C4-2B (cell line): ENCODE data around the gene ZMAT5.
"Not testable (repeated sequence)": the region's sequence is repeated elsewhere in the genome, so short reads cannot be mapped to it uniquely, and the experiment has no call there.

Source experiments
- H3K27ac ChIP-seq: fragments of 450-650 bp; 2 replicates; pipeline ENCODE4 v1.5.1; 2017
- CTCF ChIP-seq: fragments of 450-650 bp; conservative IDR thresholded peaks from 2 replicates; pipeline ENCODE4 v1.5.1; 2017; ENCODE audit warnings: mild to moderate bottlenecking
- ZFX ChIP-seq: fragments of 450-650 bp; IDR thresholded peaks from 2 replicates; pipeline ENCODE4 v1.6.1; 2017

Gene ZMAT5

GRCh38 chr22:29762263-29762662 is 4.5 kb downstream of the ZMAT5 start:
- TF ChIP-seq ZFX (no peak), CTCF (no peak)
- no peak overlapping the region for H3K27ac ChIP-seq

GRCh38 chr22:29758959-29759358 is 7.8 kb downstream of the ZMAT5 start:
- TF ChIP-seq ZFX (no peak), CTCF (no peak)
- no peak overlapping the region for H3K27ac ChIP-seq

GRCh38 chr22:29758068-29758622 is 8.7 kb downstream of the ZMAT5 start:
- no peak overlapping the region for H3K27ac ChIP-seq
- TF ChIP-seq CTCF, result no peak
- TF ChIP-seq ZFX, result no peak

- TF ChIP-seq ZFX (no peak), CTCF (no peak)
- H3K27ac ChIP-seq, result no peak overlapping the region
Measured at GRCh38 chr22:29757096-29757495, 9.7 kb downstream of the ZMAT5 start.

- TF ChIP-seq ZFX (no peak), CTCF (no peak)
- no peak overlapping the region for H3K27ac ChIP-seq
Measured at GRCh38 chr22:29756341-29756740, 10.5 kb downstream of the ZMAT5 start.

GRCh38 chr22:29755889-29756288 is 10.9 kb downstream of the ZMAT5 start:
- H3K27ac ChIP-seq, result no peak overlapping the region
- TF ChIP-seq CTCF (no peak), ZFX (no peak)

GRCh38 chr22:29754658-29755395 is 12.0 kb downstream of the ZMAT5 start:
- H3K27ac ChIP-seq, result not testable (repeated sequence)
